ENCODE measurements around the gene NMT2.

- TF ChIP-seq CTCF (conservative IDR thresholded peaks at IDR 0.05) (no peak), ZFX (IDR thresholded peaks at IDR 0.05) (no peak)
Observed at GRCh38 chr10:15169555-15170401, 1.3 kb upstream of the NMT2 start.
